SK-N-SH treated with all-trans-retinoic acid at 6 μM for 48 hours (cell line): ENCODE results near the gene TMEM132D.

Experiments used
- GLIS3 ChIP-seq: fragments of 250-450 bp; sonication (Bioruptor Pico); IDR thresholded peaks from 2 replicates; pipeline ENCODE4 v1.5.0; 2020; ENCODE audit warnings: mild to moderate bottlenecking, moderate library complexity
- TCF4 ChIP-seq: fragments of 250-450 bp; sonication (Bioruptor Pico); IDR thresholded peaks from 2 replicates; pipeline ENCODE4 v1.8.0; 2021; ENCODE audit warnings: mild to moderate bottlenecking, moderate library complexity, borderline replicate concordance
- TOX ChIP-seq: fragments of 250-450 bp; sonication (Bioruptor Pico); IDR thresholded peaks from 2 replicates; pipeline ENCODE4 v1.8.0; 2021; ENCODE audit warnings: mild to moderate bottlenecking, moderate library complexity, borderline replicate concordance
- ZFP3 ChIP-seq: fragments of 250-450 bp; sonication (Bioruptor Pico); IDR thresholded peaks from 2 replicates; pipeline ENCODE4 v1.5.0; 2020; ENCODE audit warnings: mild to moderate bottlenecking, moderate library complexity
- ZNF70 ChIP-seq: fragments of 450-650 bp; formaldehyde crosslinking; IDR thresholded peaks from 2 replicates; pipeline ENCODE4 v1.5.0; 2020; ENCODE audit warnings: mild to moderate bottlenecking, moderate library complexity
- TF ChIP-seq, protein P1 (sequence below): fragments of 250-450 bp; sonication (Bioruptor Pico); IDR thresholded peaks from 2 replicates; pipeline ENCODE4 v1.8.0; 2020; ENCODE audit warnings: mild to moderate bottlenecking, moderate library complexity, borderline replicate concordance
- TF ChIP-seq, protein P2 (sequence below): fragments of 250-450 bp; sonication (Bioruptor Pico); IDR thresholded peaks from 2 replicates; pipeline ENCODE4 v1.5.1; 2020; ENCODE audit warnings: low read depth, mild to moderate bottlenecking, moderate library complexity

DNA sequence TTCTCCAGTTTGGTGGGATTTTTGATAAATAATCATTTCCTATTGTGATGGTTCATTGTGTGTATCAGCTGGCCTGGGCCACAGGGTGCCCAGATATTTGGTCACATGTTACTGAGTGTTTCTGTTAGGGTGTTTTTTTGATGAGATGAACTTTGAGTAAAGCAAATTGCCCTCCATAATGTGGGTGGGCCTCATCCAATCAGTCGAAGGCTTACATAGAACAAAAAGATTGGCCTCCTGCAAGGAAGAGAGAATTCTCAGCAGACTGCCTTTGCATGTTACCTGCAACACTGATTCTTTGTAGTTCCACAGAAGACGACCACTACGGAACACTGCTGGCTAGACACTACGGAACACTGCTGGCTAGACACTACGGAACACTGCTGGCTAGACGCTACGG lies 609.0 kb downstream of the TMEM132D start:
- TF ChIP-seq ZFP3 (CRISPR knock-in tag): no peak
- TF ChIP-seq, protein P1, sequence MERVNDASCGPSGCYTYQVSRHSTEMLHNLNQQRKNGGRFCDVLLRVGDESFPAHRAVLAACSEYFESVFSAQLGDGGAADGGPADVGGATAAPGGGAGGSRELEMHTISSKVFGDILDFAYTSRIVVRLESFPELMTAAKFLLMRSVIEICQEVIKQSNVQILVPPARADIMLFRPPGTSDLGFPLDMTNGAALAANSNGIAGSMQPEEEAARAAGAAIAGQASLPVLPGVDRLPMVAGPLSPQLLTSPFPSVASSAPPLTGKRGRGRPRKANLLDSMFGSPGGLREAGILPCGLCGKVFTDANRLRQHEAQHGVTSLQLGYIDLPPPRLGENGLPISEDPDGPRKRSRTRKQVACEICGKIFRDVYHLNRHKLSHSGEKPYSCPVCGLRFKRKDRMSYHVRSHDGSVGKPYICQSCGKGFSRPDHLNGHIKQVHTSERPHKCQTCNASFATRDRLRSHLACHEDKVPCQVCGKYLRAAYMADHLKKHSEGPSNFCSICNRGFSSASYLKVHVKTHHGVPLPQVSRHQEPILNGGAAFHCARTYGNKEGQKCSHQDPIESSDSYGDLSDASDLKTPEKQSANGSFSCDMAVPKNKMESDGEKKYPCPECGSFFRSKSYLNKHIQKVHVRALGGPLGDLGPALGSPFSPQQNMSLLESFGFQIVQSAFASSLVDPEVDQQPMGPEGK (CRISPR knock-in tag): no peak
- no peak for TF ChIP-seq ZNF70 (CRISPR knock-in tag)
- no peak for TF ChIP-seq GLIS3 (CRISPR knock-in tag)
- TF ChIP-seq TCF4 (CRISPR knock-in tag): no peak
- no peak for TF ChIP-seq TOX (CRISPR knock-in tag)
- TF ChIP-seq, protein P2, sequence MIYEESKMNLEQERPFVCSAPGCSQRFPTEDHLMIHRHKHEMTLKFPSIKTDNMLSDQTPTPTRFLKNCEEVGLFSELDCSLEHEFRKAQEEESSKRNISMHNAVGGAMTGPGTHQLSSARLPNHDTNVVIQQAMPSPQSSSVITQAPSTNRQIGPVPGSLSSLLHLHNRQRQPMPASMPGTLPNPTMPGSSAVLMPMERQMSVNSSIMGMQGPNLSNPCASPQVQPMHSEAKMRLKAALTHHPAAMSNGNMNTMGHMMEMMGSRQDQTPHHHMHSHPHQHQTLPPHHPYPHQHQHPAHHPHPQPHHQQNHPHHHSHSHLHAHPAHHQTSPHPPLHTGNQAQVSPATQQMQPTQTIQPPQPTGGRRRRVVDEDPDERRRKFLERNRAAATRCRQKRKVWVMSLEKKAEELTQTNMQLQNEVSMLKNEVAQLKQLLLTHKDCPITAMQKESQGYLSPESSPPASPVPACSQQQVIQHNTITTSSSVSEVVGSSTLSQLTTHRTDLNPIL: no peak
